Measurements from ENCODE around the gene RPL9.
"Not testable (repeated sequence)": the region's sequence is repeated elsewhere in the genome, so short reads cannot be mapped to it uniquely, and the experiment has no call there.

The RPL9 gene

GRCh38 chr4:39427520-39428114, 31.1 kb downstream of the RPL9 start:
- Histone ChIP-seq H3K27ac (ENCODE audit: insufficient read depth, low read length, poor library complexity, severe bottlenecking) (no peak overlapping the region), H3K4me3 (ENCODE audit: insufficient read depth, low read depth, low read length, poor library complexity, severe bottlenecking) (no peak overlapping the region), H3K4me1 (ENCODE audit: control insufficient read depth, insufficient read depth, low read length, poor library complexity, severe bottlenecking) (no peaks in the 10 kb centered on the region), H3K36me3 (ENCODE audit: control insufficient read depth, insufficient read depth, low read length) (no peaks in the 10 kb centered on the region), H3K27me3 (replicated peaks; ENCODE audit: control insufficient read depth, insufficient read depth, low read length, poor library complexity, severe bottlenecking) (no peaks in the 10 kb centered on the region), H3K9me3 (ENCODE audit: control insufficient read depth, low read length) (no peaks in the 10 kb centered on the region)
- no peak for DNase-seq

- H3K4me3 ChIP-seq (ENCODE audit: insufficient read depth, low read depth, low read length, poor library complexity, severe bottlenecking), result no peak overlapping the region
Measured at GRCh38 chr4:39426728-39427127, 32.0 kb downstream of the RPL9 start.

GRCh38 chr4:39425297-39425696, 33.4 kb downstream of the RPL9 start:
- H3K4me3 ChIP-seq (ENCODE audit: insufficient read depth, low read depth, low read length, poor library complexity, severe bottlenecking); DNase-seq; H3K27me3 ChIP-seq (replicated peaks; ENCODE audit: control insufficient read depth, insufficient read depth, low read length, poor library complexity, severe bottlenecking); H3K4me1 ChIP-seq (ENCODE audit: control insufficient read depth, insufficient read depth, low read length, poor library complexity, severe bottlenecking); H3K9me3 ChIP-seq (ENCODE audit: control insufficient read depth, low read length); H3K36me3 ChIP-seq (ENCODE audit: control insufficient read depth, insufficient read depth, low read length); H3K27ac ChIP-seq (ENCODE audit: insufficient read depth, low read length, poor library complexity, severe bottlenecking): not testable (repeated sequence)

More at GRCh38 chr4:39426728-39427127, 32.0 kb downstream of the RPL9 start:
- Histone ChIP-seq H3K27ac (ENCODE audit: insufficient read depth, low read length, poor library complexity, severe bottlenecking) (no peak overlapping the region), H3K27me3 (replicated peaks; ENCODE audit: control insufficient read depth, insufficient read depth, low read length, poor library complexity, severe bottlenecking) (no peaks in the 10 kb centered on the region), H3K4me1 (ENCODE audit: control insufficient read depth, insufficient read depth, low read length, poor library complexity, severe bottlenecking) (no peaks in the 10 kb centered on the region), H3K36me3 (ENCODE audit: control insufficient read depth, insufficient read depth, low read length) (no peaks in the 10 kb centered on the region), H3K9me3 (ENCODE audit: control insufficient read depth, low read length) (no peaks in the 10 kb centered on the region)
- DNase-seq, result no peak

GRCh38 chr4:39422247-39422646, 36.5 kb downstream of the RPL9 start:
- Histone ChIP-seq H3K27ac (ENCODE audit: insufficient read depth, low read length, poor library complexity, severe bottlenecking) (no peak overlapping the region), H3K27me3 (replicated peaks; ENCODE audit: control insufficient read depth, insufficient read depth, low read length, poor library complexity, severe bottlenecking) (no peaks in the 10 kb centered on the region), H3K36me3 (ENCODE audit: control insufficient read depth, insufficient read depth, low read length) (no peaks in the 10 kb centered on the region), H3K4me3 (ENCODE audit: insufficient read depth, low read depth, low read length, poor library complexity, severe bottlenecking) (no peak overlapping the region), H3K9me3 (ENCODE audit: control insufficient read depth, low read length) (no peaks in the 10 kb centered on the region), H3K4me1 (ENCODE audit: control insufficient read depth, insufficient read depth, low read length, poor library complexity, severe bottlenecking) (no peaks in the 10 kb centered on the region)
- no peak for DNase-seq

GRCh38 chr4:39415678-39416283, 42.9 kb downstream of the RPL9 start:
- DNase-seq, result no peak
- Histone ChIP-seq H3K4me1 (ENCODE audit: control insufficient read depth, insufficient read depth, low read length, poor library complexity, severe bottlenecking) (no peaks in the 10 kb centered on the region), H3K27me3 (replicated peaks; ENCODE audit: control insufficient read depth, insufficient read depth, low read length, poor library complexity, severe bottlenecking) (no peaks in the 10 kb centered on the region), H3K4me3 (ENCODE audit: insufficient read depth, low read depth, low read length, poor library complexity, severe bottlenecking) (no peak overlapping the region), H3K27ac (ENCODE audit: insufficient read depth, low read length, poor library complexity, severe bottlenecking) (no peak overlapping the region), H3K9me3 (ENCODE audit: control insufficient read depth, low read length) (no peaks in the 10 kb centered on the region), H3K36me3 (ENCODE audit: control insufficient read depth, insufficient read depth, low read length) (no peaks in the 10 kb centered on the region)

GRCh38 chr4:39411561-39411960, 47.2 kb downstream of the RPL9 start:
- not testable (repeated sequence) for H3K4me1 ChIP-seq (ENCODE audit: control insufficient read depth, insufficient read depth, low read length, poor library complexity, severe bottlenecking); H3K27ac ChIP-seq (ENCODE audit: insufficient read depth, low read length, poor library complexity, severe bottlenecking); H3K9me3 ChIP-seq (ENCODE audit: control insufficient read depth, low read length); H3K4me3 ChIP-seq (ENCODE audit: insufficient read depth, low read depth, low read length, poor library complexity, severe bottlenecking); H3K27me3 ChIP-seq (replicated peaks; ENCODE audit: control insufficient read depth, insufficient read depth, low read length, poor library complexity, severe bottlenecking); H3K36me3 ChIP-seq (ENCODE audit: control insufficient read depth, insufficient read depth, low read length); DNase-seq

GRCh38 chr4:39410415-39410814, 48.3 kb downstream of the RPL9 start:
- no peak overlapping the region for H3K27ac ChIP-seq (ENCODE audit: insufficient read depth, low read length, poor library complexity, severe bottlenecking)
- H3K27me3 ChIP-seq (replicated peaks; ENCODE audit: control insufficient read depth, insufficient read depth, low read length, poor library complexity, severe bottlenecking), result no peaks in the 10 kb centered on the region
- H3K36me3 ChIP-seq (ENCODE audit: control insufficient read depth, insufficient read depth, low read length), result no peaks in the 10 kb centered on the region
- H3K4me3 ChIP-seq (ENCODE audit: insufficient read depth, low read depth, low read length, poor library complexity, severe bottlenecking), result no peak overlapping the region
- no peaks in the 10 kb centered on the region for H3K9me3 ChIP-seq (ENCODE audit: control insufficient read depth, low read length)
- no peak for DNase-seq
- no peaks in the 10 kb centered on the region for H3K4me1 ChIP-seq (ENCODE audit: control insufficient read depth, insufficient read depth, low read length, poor library complexity, severe bottlenecking)

GRCh38 chr4:39407584-39407885, 51.2 kb downstream of the RPL9 start:
- H3K27ac ChIP-seq (ENCODE audit: insufficient read depth, low read length, poor library complexity, severe bottlenecking), result no peak overlapping the region
- H3K4me3 ChIP-seq (ENCODE audit: insufficient read depth, low read depth, low read length, poor library complexity, severe bottlenecking), result no peak overlapping the region
- no peaks in the 10 kb centered on the region for H3K36me3 ChIP-seq (ENCODE audit: control insufficient read depth, insufficient read depth, low read length)

DNA sequence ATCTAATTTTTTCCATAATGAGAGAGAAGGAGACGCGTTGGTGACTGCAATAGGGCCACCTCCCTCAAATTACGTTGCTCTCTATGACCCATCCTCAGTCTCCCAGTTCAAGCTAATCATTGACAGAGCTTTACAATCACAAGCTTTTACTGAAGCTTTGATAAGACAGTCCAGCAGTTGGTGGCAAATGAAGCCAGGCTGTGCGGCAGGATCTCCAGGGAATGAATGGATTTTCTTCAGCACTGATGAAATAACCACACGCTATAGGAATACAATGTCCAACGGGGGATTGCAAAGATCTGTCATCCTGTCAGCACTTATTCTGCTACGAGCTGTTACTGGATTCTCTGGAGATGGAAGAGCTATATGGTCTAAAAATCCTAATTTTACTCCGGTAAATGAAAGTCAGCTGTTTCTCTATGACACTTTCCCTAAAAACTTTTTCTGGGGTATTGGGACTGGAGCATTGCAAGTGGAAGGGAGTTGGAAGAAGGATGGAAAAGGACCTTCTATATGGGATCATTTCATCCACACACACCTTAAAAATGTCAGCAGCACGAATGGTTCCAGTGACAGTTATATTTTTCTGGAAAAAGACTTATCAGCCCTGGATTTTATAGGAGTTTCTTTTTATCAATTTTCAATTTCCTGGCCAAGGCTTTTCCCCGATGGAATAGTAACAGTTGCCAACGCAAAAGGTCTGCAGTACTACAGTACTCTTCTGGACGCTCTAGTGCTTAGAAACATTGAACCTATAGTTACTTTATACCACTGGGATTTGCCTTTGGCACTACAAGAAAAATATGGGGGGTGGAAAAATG, 51.7 kb downstream of the RPL9 start, which contains the start of gene KLB:
KLB (plus strand) TSS at position 168 of the 821 bp plus-strand sequence; CDS start at position 188, 20 bp downstream.
- no peak for DNase-seq

More at GRCh38 chr4:39407584-39407885, 51.2 kb downstream of the RPL9 start:
- DNase-seq, result no peak
- no peaks in the 10 kb centered on the region for H3K4me1 ChIP-seq (ENCODE audit: control insufficient read depth, insufficient read depth, low read length, poor library complexity, severe bottlenecking)
- no peaks in the 10 kb centered on the region for H3K27me3 ChIP-seq (replicated peaks; ENCODE audit: control insufficient read depth, insufficient read depth, low read length, poor library complexity, severe bottlenecking)
- H3K9me3 ChIP-seq (ENCODE audit: control insufficient read depth, low read length), result no peaks in the 10 kb centered on the region

More for the DNA sequence above, 51.7 kb downstream of the RPL9 start, which contains the start of gene KLB:
- Histone ChIP-seq H3K36me3 (ENCODE audit: control insufficient read depth, insufficient read depth, low read length) (no peaks in the 10 kb centered on the region), H3K27me3 (replicated peaks; ENCODE audit: control insufficient read depth, insufficient read depth, low read length, poor library complexity, severe bottlenecking) (no peaks in the 10 kb centered on the region), H3K9me3 (ENCODE audit: control insufficient read depth, low read length) (no peaks in the 10 kb centered on the region), H3K4me3 (ENCODE audit: insufficient read depth, low read depth, low read length, poor library complexity, severe bottlenecking) (no peak within 1 kb of the TSS), H3K4me1 (ENCODE audit: control insufficient read depth, insufficient read depth, low read length, poor library complexity, severe bottlenecking) (no peaks in the 10 kb centered on the region), H3K27ac (ENCODE audit: insufficient read depth, low read length, poor library complexity, severe bottlenecking) (no peak within 1 kb of the TSS)

All from effector memory CD4-positive, alpha-beta T cell (primary cell).